Ascending aorta (tissue), 2 donors: ENCODE measurements around the gene KIFC3. TPM values are rescaled to one million over a fixed set of nuclear protein-coding genes. Genes with fewer than 3 reads are reported as not detected.

Source experiments
- DNase-seq, 2 donors: peaks; one replicate each; pipeline ENCODE4 v3.0.0-alpha.2; 2019; ENCODE audit warnings: low spot score in 2 of 2
- H3K27ac ChIP-seq, 2 donors: fragments of 200-600 bp; sonication (generic); one replicate each; pipeline ENCODE4 v1.5.1; 2016 to 2017; ENCODE audit warnings: mild to moderate bottlenecking in 1 of 2
- H3K27me3 ChIP-seq: fragments of 200-600 bp; sonication (generic); one replicate; pipeline ENCODE4 v1.5.1; 2017
- H3K36me3 ChIP-seq, 2 donors: fragments of 200-600 bp; sonication (generic); one replicate each; pipeline ENCODE4 v1.5.1; 2016
- H3K4me1 ChIP-seq, 2 donors: fragments of 200-600 bp; sonication (generic); one replicate each; pipeline ENCODE4 v1.5.1; 2016 to 2017; ENCODE audit warnings: mild to moderate bottlenecking in 1 of 2
- H3K4me3 ChIP-seq, 2 donors: fragments of 200-600 bp; sonication (generic); one replicate each; pipeline ENCODE4 v1.5.1; 2016 to 2017; ENCODE audit warnings: mild to moderate bottlenecking in 1 of 2
- H3K9me3 ChIP-seq, 2 donors: fragments of 200-600 bp; sonication (generic); one replicate each; pipeline ENCODE4 v1.5.1; 2016
- intact Hi-C: fragments of 100-400 bp; cut with DNase I; formaldehyde crosslinking; loops from one replicate; pipeline ENCODE4 v1.15.1; 2023
- total RNA-seq: library from RNA; depleted of rRNA; stranded (reverse); fragments of >200 nt; gene quantifications from one replicate; pipeline ENCODE4 v1.1.0, GENCODE V29; 2016
- TF ChIP-seq, protein P1 (sequence below), 3 experiments: fragments of 200-600 bp in 2 of 3; fragments of 450-650 bp in 1 of 3; sonication (generic) in 2 of 3; IDR thresholded peaks; one replicate each; pipeline ENCODE4 v1.5.1; 2016 to 2019; ENCODE audit warnings: antibody characterized with exemption in 3 of 3, mild to moderate bottlenecking in 1 of 3, moderate library complexity in 1 of 3

The KIFC3 gene
- total RNA-seq, 1 donor from 2014 or later, result 54.9 TPM

DNA sequence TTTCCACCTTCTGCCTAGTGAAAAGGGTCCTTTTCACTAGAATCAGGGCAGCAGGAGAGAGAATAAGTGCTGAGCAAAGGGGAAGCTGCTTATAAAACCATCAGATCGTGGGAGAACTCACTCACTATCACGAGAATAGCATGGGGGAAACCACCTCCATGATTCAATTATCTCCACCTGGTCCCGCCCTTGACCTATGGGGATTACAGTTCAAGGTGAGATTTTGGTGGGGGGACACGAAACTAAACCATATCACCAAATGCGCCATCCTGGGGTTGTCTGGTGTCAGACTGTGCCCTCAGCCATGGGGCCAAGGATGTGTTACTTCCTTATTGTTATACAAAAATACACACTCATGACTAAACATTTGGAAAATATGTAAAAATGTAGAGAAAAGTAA, 77.1 kb downstream of the KIFC3 start:
- H3K27me3 ChIP-seq, result no peaks in the 10 kb centered on the region
- intact Hi-C loops, result no loop called here
- no peaks in the 10 kb centered on the region for H3K36me3 ChIP-seq
- H3K4me3 ChIP-seq, result no peak overlapping the region
- no peak for DNase-seq
- H3K27ac ChIP-seq, result no peak overlapping the region
- TF ChIP-seq, protein P1, sequence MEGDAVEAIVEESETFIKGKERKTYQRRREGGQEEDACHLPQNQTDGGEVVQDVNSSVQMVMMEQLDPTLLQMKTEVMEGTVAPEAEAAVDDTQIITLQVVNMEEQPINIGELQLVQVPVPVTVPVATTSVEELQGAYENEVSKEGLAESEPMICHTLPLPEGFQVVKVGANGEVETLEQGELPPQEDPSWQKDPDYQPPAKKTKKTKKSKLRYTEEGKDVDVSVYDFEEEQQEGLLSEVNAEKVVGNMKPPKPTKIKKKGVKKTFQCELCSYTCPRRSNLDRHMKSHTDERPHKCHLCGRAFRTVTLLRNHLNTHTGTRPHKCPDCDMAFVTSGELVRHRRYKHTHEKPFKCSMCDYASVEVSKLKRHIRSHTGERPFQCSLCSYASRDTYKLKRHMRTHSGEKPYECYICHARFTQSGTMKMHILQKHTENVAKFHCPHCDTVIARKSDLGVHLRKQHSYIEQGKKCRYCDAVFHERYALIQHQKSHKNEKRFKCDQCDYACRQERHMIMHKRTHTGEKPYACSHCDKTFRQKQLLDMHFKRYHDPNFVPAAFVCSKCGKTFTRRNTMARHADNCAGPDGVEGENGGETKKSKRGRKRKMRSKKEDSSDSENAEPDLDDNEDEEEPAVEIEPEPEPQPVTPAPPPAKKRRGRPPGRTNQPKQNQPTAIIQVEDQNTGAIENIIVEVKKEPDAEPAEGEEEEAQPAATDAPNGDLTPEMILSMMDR (IDR thresholded peaks at IDR 0.05), result no peak
- no peaks in the 10 kb centered on the region for H3K9me3 ChIP-seq
- H3K4me1 ChIP-seq, result no peaks in the 10 kb centered on the region

DNA sequence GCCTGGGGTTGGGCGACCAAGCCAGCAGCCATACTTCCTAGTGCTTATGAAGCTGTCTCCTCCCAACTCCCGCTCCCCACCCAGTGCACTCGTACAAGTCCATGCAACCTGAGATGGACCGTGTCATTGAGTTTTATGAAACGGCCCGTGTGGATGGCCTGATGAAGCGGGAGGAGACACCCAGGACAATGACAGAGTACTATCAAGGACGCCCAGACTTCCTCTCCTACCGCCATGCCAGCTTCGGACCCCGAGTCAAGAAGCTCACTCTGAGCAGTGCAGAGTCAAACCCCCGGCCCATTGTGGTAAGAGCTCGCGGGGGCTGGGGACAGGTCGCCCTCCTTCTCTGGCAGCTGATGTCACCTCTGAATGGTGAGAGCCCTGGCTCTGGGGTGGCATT, 77.8 kb downstream of the KIFC3 start:
- H3K4me1 ChIP-seq, result no peaks in the 10 kb centered on the region
- H3K27ac ChIP-seq, result no peak overlapping the region
- no peaks in the 10 kb centered on the region for H3K9me3 ChIP-seq
- TF ChIP-seq, protein P1 (IDR thresholded peaks at IDR 0.05), result no peak
- no peak overlapping the region for H3K4me3 ChIP-seq
- no peaks in the 10 kb centered on the region for H3K36me3 ChIP-seq
- H3K27me3 ChIP-seq, result no peaks in the 10 kb centered on the region
- intact Hi-C loops, result no loop called here
- DNase-seq, result no peak

DNA sequence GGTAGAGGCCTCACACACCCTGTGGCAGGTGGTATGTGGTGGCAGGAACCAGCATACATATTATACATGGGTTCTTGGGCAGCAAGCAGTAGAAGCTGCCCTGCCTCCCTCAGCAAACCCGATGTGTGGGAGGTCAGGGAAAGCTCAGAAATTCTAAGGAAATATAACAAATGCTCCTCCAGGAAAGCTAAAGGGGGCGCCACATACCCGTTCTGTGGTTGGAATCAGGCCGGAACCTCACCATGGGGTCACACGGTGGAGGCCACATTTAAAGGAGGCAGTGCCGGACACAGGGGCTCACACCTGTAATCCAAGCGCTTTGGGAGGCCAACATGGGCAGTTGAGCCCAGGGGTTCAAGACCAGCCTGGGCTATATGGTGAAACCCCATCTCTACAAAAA, 79.1 kb downstream of the KIFC3 start:
- no peak for DNase-seq
- Histone ChIP-seq H3K36me3 (no peaks in the 10 kb centered on the region), H3K4me1 (no peaks in the 10 kb centered on the region), H3K4me3 (no peak overlapping the region), H3K27me3 (no peaks in the 10 kb centered on the region), H3K27ac (no peak overlapping the region), H3K9me3 (no peaks in the 10 kb centered on the region)
- intact Hi-C loops, result no loop called here
- TF ChIP-seq, protein P1 (IDR thresholded peaks at IDR 0.05), result no peak

DNA sequence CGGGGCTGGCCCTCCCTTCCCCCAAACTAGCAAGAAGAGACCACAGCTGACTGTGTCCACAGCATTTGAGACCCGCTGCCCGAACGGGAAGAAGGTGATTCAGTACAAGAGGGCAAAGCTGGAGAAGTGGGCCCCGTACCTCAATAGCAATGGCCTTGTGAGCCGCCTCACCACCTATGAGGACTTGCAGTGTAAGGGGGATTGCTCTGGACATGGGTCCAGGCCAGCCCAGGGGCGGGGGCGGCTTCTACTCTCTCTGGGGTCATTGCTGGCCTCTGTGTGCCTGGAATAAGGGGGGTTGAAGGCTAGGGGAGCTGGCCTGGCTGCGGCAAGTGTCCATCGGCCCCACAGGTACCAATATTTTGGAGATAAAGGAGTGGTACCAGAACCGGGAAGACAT, 79.6 kb downstream of the KIFC3 start:
- H3K27ac ChIP-seq, result no peak overlapping the region
- no peaks in the 10 kb centered on the region for H3K36me3 ChIP-seq
- H3K4me1 ChIP-seq, result no peaks in the 10 kb centered on the region
- TF ChIP-seq, protein P1 (IDR thresholded peaks at IDR 0.05), result no peak
- no peak overlapping the region for H3K4me3 ChIP-seq
- no peaks in the 10 kb centered on the region for H3K27me3 ChIP-seq
- no peaks in the 10 kb centered on the region for H3K9me3 ChIP-seq
- no peak for DNase-seq
- intact Hi-C loops, result no loop called here

DNA sequence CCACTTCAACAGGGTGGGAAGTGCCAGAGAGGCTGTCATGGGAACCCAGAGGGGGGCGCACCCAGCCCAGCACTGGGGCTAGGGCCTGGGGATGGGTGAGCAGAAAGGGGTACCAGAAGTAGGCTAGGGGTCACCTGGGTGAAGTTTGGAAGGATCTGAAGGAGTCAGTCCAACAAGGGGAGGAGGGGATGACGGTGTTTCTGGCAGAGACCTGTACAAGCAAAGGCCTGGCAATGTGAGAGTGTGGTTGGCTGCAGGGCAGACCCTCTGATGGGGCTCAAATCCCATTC, 80.1 kb downstream of the KIFC3 start:
- Histone ChIP-seq H3K4me1 (no peaks in the 10 kb centered on the region), H3K4me3 (no peak overlapping the region), H3K36me3 (no peaks in the 10 kb centered on the region), H3K27ac (no peak overlapping the region), H3K27me3 (no peaks in the 10 kb centered on the region), H3K9me3 (no peaks in the 10 kb centered on the region)
- DNase-seq, result no peak
- TF ChIP-seq, protein P1 (IDR thresholded peaks at IDR 0.05), result no peak
- intact Hi-C loops, result no loop called here
